A673 (cell line): ENCODE data around the gene NYNRIN.

Source experiments
- EZH2 ChIP-seq: fragments of 200-600 bp; sonication (generic); IDR thresholded peaks from 2 replicates; pipeline ENCODE4 v1.6.1; 2017; ENCODE audit warnings: borderline replicate concordance, low read depth, mild to moderate bottlenecking, mixed read lengths, antibody characterized with exemption, low read length; ENCODE audit not compliant: poor library complexity, severe bottlenecking
- TF ChIP-seq, protein P1 (sequence below): fragments of 300-800, 200-600 bp; sonication (generic); conservative IDR thresholded peaks from 2 replicates; pipeline ENCODE4 v1.5.1; 2017; ENCODE audit warnings: low read depth, mild to moderate bottlenecking, antibody characterized with exemption, low read length, moderate library complexity, mixed read lengths

DNA sequence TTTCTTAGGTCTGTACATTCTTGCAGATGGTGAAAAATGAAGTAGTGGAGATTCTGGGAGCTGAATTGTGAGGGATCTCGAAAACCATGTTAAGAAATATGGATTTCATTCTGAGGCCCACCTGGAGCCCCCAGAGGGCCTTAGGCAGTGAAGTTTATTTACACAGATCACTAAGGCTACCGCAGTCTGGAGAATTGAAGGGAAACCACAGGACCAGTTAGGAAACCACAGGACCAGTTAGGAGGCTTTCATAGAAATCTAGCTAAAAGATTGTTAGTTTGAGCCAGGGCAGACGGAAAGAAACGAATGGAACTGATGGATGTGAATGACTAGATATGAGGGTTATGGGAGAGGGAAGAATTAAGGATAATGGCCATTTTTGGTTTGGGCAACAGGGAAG, 23.5 kb downstream of the NYNRIN start:
- TF ChIP-seq, protein P1, sequence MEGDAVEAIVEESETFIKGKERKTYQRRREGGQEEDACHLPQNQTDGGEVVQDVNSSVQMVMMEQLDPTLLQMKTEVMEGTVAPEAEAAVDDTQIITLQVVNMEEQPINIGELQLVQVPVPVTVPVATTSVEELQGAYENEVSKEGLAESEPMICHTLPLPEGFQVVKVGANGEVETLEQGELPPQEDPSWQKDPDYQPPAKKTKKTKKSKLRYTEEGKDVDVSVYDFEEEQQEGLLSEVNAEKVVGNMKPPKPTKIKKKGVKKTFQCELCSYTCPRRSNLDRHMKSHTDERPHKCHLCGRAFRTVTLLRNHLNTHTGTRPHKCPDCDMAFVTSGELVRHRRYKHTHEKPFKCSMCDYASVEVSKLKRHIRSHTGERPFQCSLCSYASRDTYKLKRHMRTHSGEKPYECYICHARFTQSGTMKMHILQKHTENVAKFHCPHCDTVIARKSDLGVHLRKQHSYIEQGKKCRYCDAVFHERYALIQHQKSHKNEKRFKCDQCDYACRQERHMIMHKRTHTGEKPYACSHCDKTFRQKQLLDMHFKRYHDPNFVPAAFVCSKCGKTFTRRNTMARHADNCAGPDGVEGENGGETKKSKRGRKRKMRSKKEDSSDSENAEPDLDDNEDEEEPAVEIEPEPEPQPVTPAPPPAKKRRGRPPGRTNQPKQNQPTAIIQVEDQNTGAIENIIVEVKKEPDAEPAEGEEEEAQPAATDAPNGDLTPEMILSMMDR, result no peak
- no peak for TF ChIP-seq EZH2
